ENCODE data around the gene IMMP2L. TPM values are rescaled to one million over a fixed set of nuclear protein-coding genes. Genes with fewer than 3 reads are reported as not detected.
"Not testable (repeated sequence)": the region's sequence is repeated elsewhere in the genome, so short reads cannot be mapped to it uniquely, and the experiment has no call there.

IMMP2L gene
- total RNA-seq, 2 experiments from 2014 or later: 8.9 to 18.7 TPM

- Mint-ChIP-seq H3K4me1 (ENCODE audit: low read depth) (no peaks in the 10 kb centered on the region), H3K36me3 (ENCODE audit: low read depth) (peaks cover 47% of the 10 kb centered on the region), H3K27ac (no peak overlapping the region), H3K4me3 (no peak overlapping the region), H3K9me3 (peaks cover 18% of the 10 kb centered on the region), H3K27me3 (no peaks in the 10 kb centered on the region)
- Histone ChIP-seq H3K27ac (ENCODE audit: low read depth in 1 of 2, low read length in 2 of 2) (no peak overlapping the region), H3K36me3 (ENCODE audit: insufficient read depth, low read length) (no peaks in the 10 kb centered on the region), H3K9me3 (ENCODE audit: control insufficient read depth in 1 of 2, insufficient read depth in 1 of 2, low read length in 2 of 2) (peaks cover 5 to 14% of the 10 kb centered on the region in 2 experiments), H3K4me1 (ENCODE audit: insufficient read depth, low read length) (no peaks in the 10 kb centered on the region), H3K4me3 (ENCODE audit: low read length) (no peak overlapping the region), H3K27me3 (ENCODE audit: control insufficient read depth in 1 of 2, insufficient read depth in 2 of 2, low read length in 2 of 2) (no peaks in the 10 kb centered on the region)
- TF ChIP-seq, protein P1, sequence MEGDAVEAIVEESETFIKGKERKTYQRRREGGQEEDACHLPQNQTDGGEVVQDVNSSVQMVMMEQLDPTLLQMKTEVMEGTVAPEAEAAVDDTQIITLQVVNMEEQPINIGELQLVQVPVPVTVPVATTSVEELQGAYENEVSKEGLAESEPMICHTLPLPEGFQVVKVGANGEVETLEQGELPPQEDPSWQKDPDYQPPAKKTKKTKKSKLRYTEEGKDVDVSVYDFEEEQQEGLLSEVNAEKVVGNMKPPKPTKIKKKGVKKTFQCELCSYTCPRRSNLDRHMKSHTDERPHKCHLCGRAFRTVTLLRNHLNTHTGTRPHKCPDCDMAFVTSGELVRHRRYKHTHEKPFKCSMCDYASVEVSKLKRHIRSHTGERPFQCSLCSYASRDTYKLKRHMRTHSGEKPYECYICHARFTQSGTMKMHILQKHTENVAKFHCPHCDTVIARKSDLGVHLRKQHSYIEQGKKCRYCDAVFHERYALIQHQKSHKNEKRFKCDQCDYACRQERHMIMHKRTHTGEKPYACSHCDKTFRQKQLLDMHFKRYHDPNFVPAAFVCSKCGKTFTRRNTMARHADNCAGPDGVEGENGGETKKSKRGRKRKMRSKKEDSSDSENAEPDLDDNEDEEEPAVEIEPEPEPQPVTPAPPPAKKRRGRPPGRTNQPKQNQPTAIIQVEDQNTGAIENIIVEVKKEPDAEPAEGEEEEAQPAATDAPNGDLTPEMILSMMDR (IDR thresholded peaks at IDR 0.05): no peak
- ATAC-seq (ENCODE audit: poor library complexity): no peak
- intact Hi-C loops (cut with DNase I, micrococcal nuclease): no loop called here
- ChIA-PET POLR2A (no interaction called here), CTCF (no interaction called here)
- no peak for DNase-seq
Observed at GRCh38 chr7:110664803-110665202, 897.5 kb downstream of the IMMP2L start.

DNA sequence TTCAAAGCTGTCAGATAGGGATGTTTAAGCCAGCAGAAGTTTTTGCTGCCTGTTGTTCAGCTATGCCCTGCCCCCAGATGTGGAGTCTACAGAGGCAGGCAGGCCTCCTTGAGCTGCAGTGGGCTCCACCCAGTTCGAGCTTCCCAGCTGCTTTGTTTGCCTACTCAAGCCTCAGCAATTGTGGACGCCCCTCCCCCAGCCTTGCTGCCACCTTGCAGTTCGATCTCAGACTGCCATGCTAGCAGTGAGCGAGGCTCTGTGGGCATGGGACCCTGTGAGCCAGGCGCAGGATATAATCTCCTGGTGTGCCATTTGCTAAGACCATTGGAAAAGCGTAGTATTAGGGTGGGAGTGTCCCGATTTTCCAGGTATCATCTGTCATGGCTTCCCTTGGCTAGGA lies 901.7 kb downstream of the IMMP2L start:
- ATAC-seq (ENCODE audit: poor library complexity); H3K27me3 ChIP-seq (ENCODE audit: control insufficient read depth in 1 of 2, insufficient read depth in 2 of 2, low read length in 2 of 2); POLR2A ChIA-PET; H3K9me3 ChIP-seq (ENCODE audit: control insufficient read depth in 1 of 2, insufficient read depth in 1 of 2, low read length in 2 of 2); H3K27me3 Mint-ChIP-seq; H3K4me1 ChIP-seq (ENCODE audit: insufficient read depth, low read length); H3K27ac ChIP-seq (ENCODE audit: low read depth in 1 of 2, low read length in 2 of 2); CTCF ChIA-PET; H3K27ac Mint-ChIP-seq; H3K4me1 Mint-ChIP-seq (ENCODE audit: low read depth); DNase-seq; intact Hi-C loops (cut with DNase I, micrococcal nuclease); H3K4me3 ChIP-seq (ENCODE audit: low read length); H3K4me3 Mint-ChIP-seq; H3K36me3 ChIP-seq (ENCODE audit: insufficient read depth, low read length): not testable (repeated sequence)
- H3K36me3 Mint-ChIP-seq (ENCODE audit: low read depth): peaks cover 55% of the 10 kb centered on the region
- peaks cover 22% of the 10 kb centered on the region for H3K9me3 Mint-ChIP-seq

DNA sequence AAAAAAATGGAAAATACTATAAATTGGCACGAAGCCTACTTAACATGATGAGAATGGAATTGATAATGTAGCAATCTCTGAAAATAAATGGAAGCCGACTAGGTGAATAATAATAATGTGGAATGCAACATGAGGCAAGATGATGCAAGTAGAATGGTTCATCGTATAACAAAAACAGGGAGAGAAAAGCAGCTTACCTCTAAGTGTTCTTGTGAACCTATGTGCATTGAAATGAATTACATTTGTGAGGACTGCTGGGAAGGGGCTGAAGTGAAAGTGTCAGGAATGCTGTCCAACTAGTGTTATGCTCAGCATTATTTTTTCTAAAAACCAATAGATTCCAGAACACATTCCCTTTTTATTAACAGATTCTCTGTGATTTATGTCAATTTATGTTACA lies 912.0 kb downstream of the IMMP2L start:
- Histone ChIP-seq H3K27ac (ENCODE audit: low read depth in 1 of 2, low read length in 2 of 2) (no peak overlapping the region), H3K36me3 (ENCODE audit: insufficient read depth, low read length) (no peaks in the 10 kb centered on the region), H3K4me1 (ENCODE audit: insufficient read depth, low read length) (no peaks in the 10 kb centered on the region), H3K27me3 (ENCODE audit: control insufficient read depth in 1 of 2, insufficient read depth in 2 of 2, low read length in 2 of 2) (no peaks in the 10 kb centered on the region), H3K9me3 (ENCODE audit: control insufficient read depth in 1 of 2, insufficient read depth in 1 of 2, low read length in 2 of 2) (peaks cover 4 to 7% of the 10 kb centered on the region in 2 experiments), H3K4me3 (ENCODE audit: low read length) (no peak overlapping the region)
- Mint-ChIP-seq H3K27ac (no peak overlapping the region), H3K4me3 (no peak overlapping the region), H3K27me3 (no peaks in the 10 kb centered on the region), H3K36me3 (ENCODE audit: low read depth) (no peaks in the 10 kb centered on the region), H3K9me3 (peaks cover 3% of the 10 kb centered on the region), H3K4me1 (ENCODE audit: low read depth) (no peaks in the 10 kb centered on the region)
- intact Hi-C loops (cut with DNase I, micrococcal nuclease): no loop called here
- DNase-seq: no peak
- ChIA-PET POLR2A (no interaction called here), CTCF (no interaction called here)
- TF ChIP-seq, protein P1 (IDR thresholded peaks at IDR 0.05): no peak
- ATAC-seq (ENCODE audit: poor library complexity): no peak

DNA sequence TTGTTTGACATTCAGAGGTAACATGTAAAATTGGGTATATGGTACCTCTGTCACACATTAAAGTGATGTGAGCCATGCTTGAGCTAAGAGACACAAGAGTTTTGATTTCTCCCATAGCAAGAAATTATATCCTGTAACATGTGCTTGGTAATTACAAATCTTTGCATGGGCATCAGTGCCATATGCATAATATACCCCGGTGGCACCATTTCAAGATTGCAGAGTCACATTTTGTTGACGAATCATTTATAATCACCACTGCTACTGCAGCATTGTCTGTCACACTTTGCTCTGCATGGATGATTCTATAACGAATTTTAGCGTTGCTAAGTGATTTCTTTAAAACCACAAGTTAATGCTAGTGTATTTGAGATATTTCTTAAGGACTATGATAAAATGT lies 915.0 kb downstream of the IMMP2L start:
- no peaks in the 10 kb centered on the region for H3K36me3 ChIP-seq (ENCODE audit: insufficient read depth, low read length)
- intact Hi-C loops (cut with DNase I, micrococcal nuclease): no loop called here
- H3K27me3 Mint-ChIP-seq: no peaks in the 10 kb centered on the region
- no peaks in the 10 kb centered on the region for H3K4me1 ChIP-seq (ENCODE audit: insufficient read depth, low read length)
- no peak overlapping the region for H3K27ac Mint-ChIP-seq
- peaks cover 3% of the 10 kb centered on the region for H3K9me3 Mint-ChIP-seq
- ChIA-PET CTCF (no interaction called here), POLR2A (no interaction called here)
- H3K9me3 ChIP-seq (ENCODE audit: control insufficient read depth in 1 of 2, insufficient read depth in 1 of 2, low read length in 2 of 2): no peaks in the 10 kb centered on the region
- ATAC-seq (ENCODE audit: poor library complexity): no peak
- no peak overlapping the region for H3K4me3 Mint-ChIP-seq
- no peak overlapping the region for H3K4me3 ChIP-seq (ENCODE audit: low read length)
- TF ChIP-seq, protein P1 (IDR thresholded peaks at IDR 0.05): no peak
- no peak for DNase-seq
- no peak overlapping the region for H3K27ac ChIP-seq (ENCODE audit: low read depth in 1 of 2, low read length in 2 of 2)
- H3K27me3 ChIP-seq (ENCODE audit: control insufficient read depth in 1 of 2, insufficient read depth in 2 of 2, low read length in 2 of 2): no peaks in the 10 kb centered on the region
- H3K4me1 Mint-ChIP-seq (ENCODE audit: low read depth): no peaks in the 10 kb centered on the region
- no peaks in the 10 kb centered on the region for H3K36me3 Mint-ChIP-seq (ENCODE audit: low read depth)
